Measurements from ENCODE around the gene MAF.

The MAF gene

GRCh38 chr16:79600638-79601091, at the start of gene MAF:
Gene MAF, minus strand, starts transcription at chr16:79600737. Its CDS starts 835 bp downstream, at chr16:79599902.
- peak; percentile 86 for DNase-seq

GRCh38 chr16:79648826-79649225, 48.3 kb upstream of the MAF start:
- no peak for DNase-seq

GRCh38 chr16:79647586-79647985, 47.0 kb upstream of the MAF start:
- DNase-seq, result no peak

GRCh38 chr16:79645701-79646100, 45.2 kb upstream of the MAF start:
- DNase-seq, result no peak

- no peak for DNase-seq
Measured at GRCh38 chr16:79644971-79645667, 44.6 kb upstream of the MAF start.

GRCh38 chr16:79642652-79643051, 42.1 kb upstream of the MAF start:
- DNase-seq, result no peak

- DNase-seq, result no peak
Measured at GRCh38 chr16:79640513-79641360, 40.2 kb upstream of the MAF start.

GRCh38 chr16:79639576-79640311, 39.2 kb upstream of the MAF start:
- DNase-seq, result no peak

- DNase-seq, result no peak
Measured at GRCh38 chr16:79638386-79638785, 37.8 kb upstream of the MAF start.

- DNase-seq, result no peak
Measured at GRCh38 chr16:79635488-79635887, 35.0 kb upstream of the MAF start.

GRCh38 chr16:79634298-79634697, 33.8 kb upstream of the MAF start:
- DNase-seq, result no peak

GRCh38 chr16:79632289-79632688, 31.8 kb upstream of the MAF start:
- DNase-seq, result no peak

- no peak for DNase-seq
Measured at GRCh38 chr16:79628988-79629387, 28.5 kb upstream of the MAF start.

- peak; percentile 77 for DNase-seq
Measured at GRCh38 chr16:79628501-79628975, 28.0 kb upstream of the MAF start.

- no peak for DNase-seq
Measured at GRCh38 chr16:79627092-79627491, 26.6 kb upstream of the MAF start.

- no peak for DNase-seq
Measured at GRCh38 chr16:79625738-79626137, 25.2 kb upstream of the MAF start.

- DNase-seq, result no peak
Measured at GRCh38 chr16:79623824-79624223, 23.3 kb upstream of the MAF start.

- DNase-seq, result no peak
Measured at GRCh38 chr16:79623062-79623461, 22.5 kb upstream of the MAF start.

- DNase-seq, result no peak
Measured at GRCh38 chr16:79621027-79621426, 20.5 kb upstream of the MAF start.

GRCh38 chr16:79618692-79619050, 18.1 kb upstream of the MAF start:
- peak; percentile 75 for DNase-seq

GRCh38 chr16:79618041-79618691, 17.6 kb upstream of the MAF start:
- DNase-seq, result no peak

GRCh38 chr16:79613009-79613408, 12.5 kb upstream of the MAF start:
- no peak for DNase-seq

- no peak for DNase-seq
Measured at GRCh38 chr16:79612207-79612606, 11.7 kb upstream of the MAF start.
